Mesenchymal stem cell (in vitro differentiated cells and primary cell): Measurements from ENCODE around the gene PRPSAP1.

ENCODE experiments used
- DNase-seq: peaks from one replicate; pipeline ENCODE4 v3.0.0-alpha.2; 2013
- H2AFZ ChIP-seq: one replicate; pipeline ENCODE4 v1.6.1; 2013; ENCODE audit warnings: low read depth, mild to moderate bottlenecking, control low read depth, inconsistent platforms, low read length, moderate library complexity
- H2AK5ac ChIP-seq: 2 replicates; pipeline ENCODE4 v1.6.1; 2013; ENCODE audit warnings: low read length, moderate library complexity, mild to moderate bottlenecking, inconsistent platforms; ENCODE audit not compliant: severe bottlenecking
- H2BK120ac ChIP-seq: one replicate; pipeline ENCODE4 v1.6.1; 2013; ENCODE audit warnings: low read depth, mild to moderate bottlenecking, inconsistent platforms, low read length, moderate library complexity
- H2BK12ac ChIP-seq, 2 experiments: one replicate each; pipeline ENCODE4 v1.6.1; 2013; ENCODE audit warnings: inconsistent platforms in 2 of 2, low read length in 2 of 2, mild to moderate bottlenecking in 2 of 2, moderate library complexity in 2 of 2, control low read depth in 1 of 2
- H2BK15ac ChIP-seq: one replicate; pipeline ENCODE4 v1.6.1; 2013; ENCODE audit warnings: mild to moderate bottlenecking, low read depth, inconsistent platforms; ENCODE audit not compliant: poor library complexity, severe bottlenecking
- H2BK5ac ChIP-seq: 2 replicates; pipeline ENCODE4 v1.6.1; 2013; ENCODE audit warnings: low read depth, mild to moderate bottlenecking, low read length, control low read depth, inconsistent platforms; ENCODE audit not compliant: poor library complexity, severe bottlenecking
- H3K14ac ChIP-seq, 2 experiments: one replicate each; pipeline ENCODE4 v1.6.1; 2013; ENCODE audit warnings: inconsistent platforms in 2 of 2, low read length in 2 of 2, control low read depth in 1 of 2, mild to moderate bottlenecking in 1 of 2, moderate library complexity in 1 of 2
- H3K18ac ChIP-seq, 2 experiments: one replicate each; pipeline ENCODE4 v1.6.1; 2013; ENCODE audit warnings: inconsistent platforms in 2 of 2, low read length in 2 of 2, control low read depth in 1 of 2, low read depth in 1 of 2, mild to moderate bottlenecking in 1 of 2
- H3K23ac ChIP-seq, 2 experiments: one replicate each; pipeline ENCODE4 v1.6.1; 2013; ENCODE audit warnings: inconsistent platforms in 2 of 2, low read length in 2 of 2, mild to moderate bottlenecking in 2 of 2, moderate library complexity in 2 of 2, control low read depth in 1 of 2
- H3K27ac ChIP-seq: 2 replicates; pipeline ENCODE4 v1.5.1; 2013; ENCODE audit warnings: mild to moderate bottlenecking, moderate library complexity, low read length, control low read depth, inconsistent platforms; ENCODE audit not compliant: poor library complexity, severe bottlenecking
- H3K27me3 ChIP-seq, 2 experiments: 2 replicates each; pipeline versions ENCODE4 v1.6.1 to v1.7.0; 2013; ENCODE audit warnings: low read length in 2 of 2, mild to moderate bottlenecking in 2 of 2, moderate library complexity in 2 of 2, control low read depth in 1 of 2, inconsistent platforms in 1 of 2; ENCODE audit not compliant: control insufficient read depth in 1 of 2, insufficient read depth in 1 of 2
- H3K36me3 ChIP-seq, 2 experiments: 2 replicates each; pipeline versions ENCODE4 v1.6.1 to v1.7.0; 2013; ENCODE audit warnings: low read length in 2 of 2, control low read depth in 1 of 2, inconsistent platforms in 1 of 2, low read depth in 1 of 2, mild to moderate bottlenecking in 1 of 2; ENCODE audit not compliant: insufficient read depth in 2 of 2, control insufficient read depth in 1 of 2
- H3K4ac ChIP-seq, 2 experiments: one replicate each; pipeline ENCODE4 v1.6.1; 2013; ENCODE audit warnings: inconsistent platforms in 2 of 2, low read length in 2 of 2, mild to moderate bottlenecking in 2 of 2, moderate library complexity in 2 of 2, control low read depth in 1 of 2, low read depth in 1 of 2
- H3K4me1 ChIP-seq: 2 replicates; pipeline ENCODE4 v1.6.1; 2013; ENCODE audit warnings: low read depth, low read length, control low read depth; ENCODE audit not compliant: control insufficient read depth, insufficient read depth
- H3K4me2 ChIP-seq: 2 replicates; pipeline ENCODE4 v1.6.1; 2013; ENCODE audit warnings: low read length, mild to moderate bottlenecking, inconsistent platforms; ENCODE audit not compliant: poor library complexity, severe bottlenecking
- H3K4me3 ChIP-seq, 2 experiments: 2 replicates each; pipeline versions ENCODE4 v1.5.1 to v1.7.0; 2013; ENCODE audit warnings: low read length in 2 of 2, mild to moderate bottlenecking in 2 of 2, control low read depth in 1 of 2, low read depth in 1 of 2; ENCODE audit not compliant: insufficient read depth in 1 of 2
- H3K79me1 ChIP-seq: replicated peaks from 2 replicates; pipeline ENCODE4 v1.6.1; 2013; ENCODE audit warnings: mild to moderate bottlenecking, control low read depth, low read length, inconsistent platforms; ENCODE audit not compliant: poor library complexity, severe bottlenecking
- H3K9ac ChIP-seq: 2 replicates; pipeline ENCODE4 v1.7.0; 2013; ENCODE audit warnings: mild to moderate bottlenecking, low read length, moderate library complexity
- H3K9me3 ChIP-seq: 2 replicates; pipeline ENCODE4 v1.7.0; 2013; ENCODE audit warnings: mild to moderate bottlenecking, low read length; ENCODE audit not compliant: control insufficient read depth
- H4K8ac ChIP-seq: one replicate; pipeline ENCODE4 v1.6.1; 2013; ENCODE audit warnings: inconsistent platforms, mild to moderate bottlenecking, low read length, moderate library complexity
- H4K91ac ChIP-seq: one replicate; pipeline ENCODE4 v1.6.1; 2013; ENCODE audit warnings: mild to moderate bottlenecking, low read length, inconsistent platforms
- WGBS: methylation state at CpG from one replicate; pipeline ENCODE4 v1.1.7; 2013; ENCODE audit warnings: mixed read lengths; 5-methylcytosine and 5-hydroxymethylcytosine counted together

The PRPSAP1 gene

GRCh38 chr17:76382351-76382802 is 28.7 kb upstream of the PRPSAP1 start:
- peak overlapping the region; percentile 55 to 88 for H3K18ac ChIP-seq
- H4K91ac ChIP-seq = no peak overlapping the region
- H2BK15ac ChIP-seq = peak overlapping the region; percentile 85
- H2AK5ac ChIP-seq = no peak overlapping the region
- peak overlapping the region; percentile 18 for H3K27ac ChIP-seq
- no peak overlapping the region for H3K14ac ChIP-seq
- H2BK12ac ChIP-seq = peak overlapping the region in 1 of 2 experiments; percentile 35
- H2BK120ac ChIP-seq = no peak overlapping the region
- peak overlapping the region; percentile 94 for H3K9ac ChIP-seq
- H3K4ac ChIP-seq = no peak overlapping the region
- peak overlapping the region; percentile 68 to 83 for H3K4me3 ChIP-seq
- H3K4me2 ChIP-seq = peak overlapping the region; percentile 95
- 9% methylated on average over 20 of the region's 21 CpGs for WGBS
- peak overlapping the region; percentile 70 for H2AFZ ChIP-seq
- peaks cover 10% of the 10 kb centered on the region for H3K79me1 ChIP-seq
- peak overlapping the region; percentile 74 for H4K8ac ChIP-seq
- H3K4me1 ChIP-seq = peaks cover 38% of the 10 kb centered on the region
- DNase-seq = no peak
- no peaks in the 10 kb centered on the region for H3K27me3 ChIP-seq
- peaks cover 8 to 12% of the 10 kb centered on the region in 2 experiments for H3K36me3 ChIP-seq
- H3K9me3 ChIP-seq = no peaks in the 10 kb centered on the region
- peak overlapping the region in 1 of 2 experiments; percentile 9 for H3K23ac ChIP-seq
- H2BK5ac ChIP-seq = no peak overlapping the region

- peaks cover 38% of the 10 kb centered on the region for H3K4me1 ChIP-seq
- no peak overlapping the region for H2BK120ac ChIP-seq
- H3K4me3 ChIP-seq = no peak overlapping the region
- no peaks in the 10 kb centered on the region for H3K9me3 ChIP-seq
- H3K18ac ChIP-seq = no peak overlapping the region
- H3K4me2 ChIP-seq = no peak overlapping the region
- DNase-seq = no peak
- no peak overlapping the region for H2BK15ac ChIP-seq
- H4K91ac ChIP-seq = no peak overlapping the region
- H2BK5ac ChIP-seq = no peak overlapping the region
- H3K9ac ChIP-seq = no peak overlapping the region
- no peak overlapping the region for H3K23ac ChIP-seq
- peaks cover 10% of the 10 kb centered on the region for H3K79me1 ChIP-seq
- no peak overlapping the region for H2AFZ ChIP-seq
- H3K27me3 ChIP-seq = no peaks in the 10 kb centered on the region
- no peak overlapping the region for H4K8ac ChIP-seq
- H3K36me3 ChIP-seq = peaks cover 2 to 6% of the 10 kb centered on the region in 2 experiments
- no peak overlapping the region for H3K27ac ChIP-seq
- WGBS = 76% methylated on average over 19 of the region's 19 CpGs
- no peak overlapping the region for H2BK12ac ChIP-seq
- no peak overlapping the region for H3K4ac ChIP-seq
- no peak overlapping the region for H3K14ac ChIP-seq
- H2AK5ac ChIP-seq = no peak overlapping the region
Observed at GRCh38 chr17:76381633-76382350, 28.1 kb upstream of the PRPSAP1 start.

- peaks cover 3% of the 10 kb centered on the region for H3K79me1 ChIP-seq
- 94% methylated on average over 21 of the region's 21 CpGs for WGBS
- H3K27me3 ChIP-seq = no peaks in the 10 kb centered on the region
- no peak overlapping the region for H4K91ac ChIP-seq
- H2AFZ ChIP-seq = no peak overlapping the region
- no peak overlapping the region for H3K4ac ChIP-seq
- no peak for DNase-seq
- no peak overlapping the region for H2AK5ac ChIP-seq
- no peak overlapping the region for H2BK120ac ChIP-seq
- no peak overlapping the region for H2BK12ac ChIP-seq
- no peaks in the 10 kb centered on the region for H3K36me3 ChIP-seq
- H3K18ac ChIP-seq = no peak overlapping the region
- peaks cover 34% of the 10 kb centered on the region for H3K4me1 ChIP-seq
- H2BK15ac ChIP-seq = no peak overlapping the region
- H3K4me2 ChIP-seq = no peak overlapping the region
- no peak overlapping the region for H2BK5ac ChIP-seq
- H3K23ac ChIP-seq = no peak overlapping the region
- H3K14ac ChIP-seq = no peak overlapping the region
- no peak overlapping the region for H3K27ac ChIP-seq
- H3K9ac ChIP-seq = no peak overlapping the region
- H4K8ac ChIP-seq = no peak overlapping the region
- no peak overlapping the region for H3K4me3 ChIP-seq
- no peaks in the 10 kb centered on the region for H3K9me3 ChIP-seq
Observed at GRCh38 chr17:76379646-76380376, 26.1 kb upstream of the PRPSAP1 start.

- Histone ChIP-seq H3K4me2 (no peak overlapping the region), H3K23ac (no peak overlapping the region), H3K9ac (no peak overlapping the region), H3K36me3 (no peaks in the 10 kb centered on the region), H2BK12ac (no peak overlapping the region), H2AK5ac (no peak overlapping the region), H2BK15ac (no peak overlapping the region), H3K18ac (no peak overlapping the region), H3K9me3 (no peaks in the 10 kb centered on the region), H3K4ac (no peak overlapping the region), H2BK120ac (no peak overlapping the region), H3K4me1 (peaks cover 32% of the 10 kb centered on the region), H3K79me1 (peaks cover 3% of the 10 kb centered on the region), H3K14ac (no peak overlapping the region), H4K91ac (no peak overlapping the region), H4K8ac (no peak overlapping the region), H3K4me3 (no peak overlapping the region), H2AFZ (no peak overlapping the region), H3K27ac (no peak overlapping the region), H3K27me3 (no peaks in the 10 kb centered on the region), H2BK5ac (no peak overlapping the region)
- 75% methylated on average over 9 of the region's 11 CpGs for WGBS
- no peak for DNase-seq
Observed at GRCh38 chr17:76379275-76379641, 25.5 kb upstream of the PRPSAP1 start.
